ENCODE results near the gene ZBTB38. TPM values are rescaled to one million over a fixed set of nuclear protein-coding genes. Genes with fewer than 3 reads are reported as not detected.

ZBTB38 gene
- polyA plus RNA-seq, 1 experiment = 97.1 TPM

- CTCF ChIA-PET = interaction anchor here (0.8 to 1.8 kb wide), 3 partner anchors 12 to 45 kb away, joined by 3 to 4 read pairs (median 4); no protein-coding TSS in a partner anchor
Measured at GRCh38 chr3:141348837-141349236, 19.5 kb upstream of the ZBTB38 start.

GRCh38 chr3:141349711-141350110 lies 18.6 kb upstream of the ZBTB38 start:
- ChIA-PET CTCF (interaction anchor here (0.8 kb wide), 1 partner anchor 11 kb away, joined by 4 read pairs; no protein-coding TSS in a partner anchor), POLR2A (no interaction called here)
- no peak for DNase-seq (ENCODE audit: low read depth, low spot score)

More at GRCh38 chr3:141348837-141349236, 19.5 kb upstream of the ZBTB38 start:
- POLR2A ChIA-PET = no interaction called here
- H3K27ac ChIP-seq (ENCODE audit: low read depth, low read length) = no peak overlapping the region
- no peak for DNase-seq (ENCODE audit: low read depth, low spot score)
- no peak overlapping the region for H3K4me3 ChIP-seq (ENCODE audit: low read depth, low read length)
- TF ChIP-seq CTCF (IDR thresholded peaks at IDR 0.05; ENCODE audit: low read depth, low read length) = no peak
- no peaks in the 10 kb centered on the region for H3K9me3 ChIP-seq (ENCODE audit: control insufficient read depth, insufficient read depth, low read length)
- no peaks in the 10 kb centered on the region for H3K27me3 ChIP-seq (ENCODE audit: control insufficient read depth, insufficient read depth, low read length)

GRCh38 chr3:141350666-141351065 lies 17.6 kb upstream of the ZBTB38 start:
- ChIA-PET POLR2A (no interaction called here), CTCF (no interaction called here)
- no peaks in the 10 kb centered on the region for H3K9me3 ChIP-seq (ENCODE audit: control insufficient read depth, insufficient read depth, low read length)
- H3K27me3 ChIP-seq (ENCODE audit: control insufficient read depth, insufficient read depth, low read length) = no peaks in the 10 kb centered on the region
- no peak for DNase-seq (ENCODE audit: low read depth, low spot score)
- no peak for TF ChIP-seq CTCF (IDR thresholded peaks at IDR 0.05; ENCODE audit: low read depth, low read length)
- no peak overlapping the region for H3K27ac ChIP-seq (ENCODE audit: low read depth, low read length)
- H3K4me3 ChIP-seq (ENCODE audit: low read depth, low read length) = no peak overlapping the region

More at GRCh38 chr3:141349711-141350110, 18.6 kb upstream of the ZBTB38 start:
- Histone ChIP-seq H3K27ac (ENCODE audit: low read depth, low read length) (no peak overlapping the region), H3K27me3 (ENCODE audit: control insufficient read depth, insufficient read depth, low read length) (no peaks in the 10 kb centered on the region), H3K9me3 (ENCODE audit: control insufficient read depth, insufficient read depth, low read length) (no peaks in the 10 kb centered on the region), H3K4me3 (ENCODE audit: low read depth, low read length) (no peak overlapping the region)
- TF ChIP-seq CTCF (IDR thresholded peaks at IDR 0.05; ENCODE audit: low read depth, low read length) = no peak

GRCh38 chr3:141352262-141352984 lies 15.9 kb upstream of the ZBTB38 start:
- no peaks in the 10 kb centered on the region for H3K27me3 ChIP-seq (ENCODE audit: control insufficient read depth, insufficient read depth, low read length)
- CTCF ChIA-PET = interaction anchor here (0.9 to 2.1 kb wide), 6 partner anchors 8 to 102 kb away, joined by 3 to 11 read pairs (median 4); no protein-coding TSS in a partner anchor
- no peak overlapping the region for H3K4me3 ChIP-seq (ENCODE audit: low read depth, low read length)
- POLR2A ChIA-PET = interaction anchor here (1.1 kb wide), 1 partner anchor 21 kb away, joined by 3 read pairs; no protein-coding TSS in a partner anchor
- no peak for DNase-seq (ENCODE audit: low read depth, low spot score)
- no peaks in the 10 kb centered on the region for H3K9me3 ChIP-seq (ENCODE audit: control insufficient read depth, insufficient read depth, low read length)
- no peak for TF ChIP-seq CTCF (IDR thresholded peaks at IDR 0.05; ENCODE audit: low read depth, low read length)
- no peak overlapping the region for H3K27ac ChIP-seq (ENCODE audit: low read depth, low read length)
